MCF 10A (cell line): Measurements from ENCODE around the gene DLX5. TPM values are rescaled to one million over a fixed set of nuclear protein-coding genes. Genes with fewer than 3 reads are reported as not detected.

Source experiments
- BruUV-seq: library from RNA; stranded (reverse); fragments of 400-500 nt; replicated peaks from 2 replicates; lab custom pipeline; 2021; lab: Mats Ljungman, UMichigan
- CTCF ChIA-PET: fragments of 300-600 bp; sonication (Branson Sonifier 250); formaldehyde crosslinking; extraction: SDS; loops from one replicate; lab custom pipeline; 2021; ENCODE audit warnings: antibody characterized with exemption, inconsistent platforms; lab: Yijun Ruan, JAX
- POLR2A ChIA-PET: fragments of 300-600, 350-650 bp; sonication (Branson Sonifier 250); formaldehyde crosslinking; extraction: SDS; loops from one replicate; lab custom pipeline; 2020; ENCODE audit warnings: antibody characterized with exemption, inconsistent platforms; lab: Yijun Ruan, JAX
- DNase-seq: peaks from one replicate; pipeline ENCODE4 v3.0.0-alpha.2; 2018; ENCODE audit not compliant: unreplicated experiment
- H3K27ac Mint-ChIP-seq: one replicate; pipeline ENCODE4 v1.8.0; 2022; ENCODE audit warnings: mild to moderate bottlenecking, low read depth, mixed read lengths; ENCODE audit not compliant: unreplicated experiment
- H3K27me3 Mint-ChIP-seq: one replicate; pipeline ENCODE4 v1.8.0; 2022; ENCODE audit warnings: mixed read lengths; ENCODE audit not compliant: insufficient read depth, unreplicated experiment
- H3K36me3 Mint-ChIP-seq: one replicate; pipeline ENCODE4 v1.8.0; 2022; ENCODE audit warnings: mild to moderate bottlenecking, moderate library complexity, mixed read lengths; ENCODE audit not compliant: insufficient read depth, unreplicated experiment
- H3K4me1 Mint-ChIP-seq: one replicate; pipeline ENCODE4 v1.8.0; 2022; ENCODE audit warnings: mixed read lengths; ENCODE audit not compliant: insufficient read depth, unreplicated experiment
- H3K4me3 Mint-ChIP-seq: one replicate; pipeline ENCODE4 v1.8.0; 2022; ENCODE audit warnings: mild to moderate bottlenecking, moderate library complexity, mixed read lengths; ENCODE audit not compliant: unreplicated experiment
- H3K9me3 Mint-ChIP-seq: one replicate; pipeline ENCODE4 v1.8.0; 2022; ENCODE audit warnings: mixed read lengths; ENCODE audit not compliant: unreplicated experiment
- intact Hi-C: fragments of 100-400 bp; cut with micrococcal nuclease; formaldehyde crosslinking; loops from 2 replicates; pipeline ENCODE4 v1.14.1; 2022
- total RNA-seq: library from RNA; stranded (reverse); gene quantifications from 2 replicates; pipeline ENCODE4 v1.2.3, GENCODE V29; 2022
- TF ChIP-seq, protein P1 (sequence below): fragments of 200-600 bp; IDR thresholded peaks from one replicate; pipeline ENCODE4 v1.8.0; 2022; ENCODE audit warnings: antibody characterized with exemption, mild to moderate bottlenecking; ENCODE audit not compliant: unreplicated experiment

Gene DLX5
- total RNA-seq, 1 experiment from 2014 or later: not detected

DNA sequence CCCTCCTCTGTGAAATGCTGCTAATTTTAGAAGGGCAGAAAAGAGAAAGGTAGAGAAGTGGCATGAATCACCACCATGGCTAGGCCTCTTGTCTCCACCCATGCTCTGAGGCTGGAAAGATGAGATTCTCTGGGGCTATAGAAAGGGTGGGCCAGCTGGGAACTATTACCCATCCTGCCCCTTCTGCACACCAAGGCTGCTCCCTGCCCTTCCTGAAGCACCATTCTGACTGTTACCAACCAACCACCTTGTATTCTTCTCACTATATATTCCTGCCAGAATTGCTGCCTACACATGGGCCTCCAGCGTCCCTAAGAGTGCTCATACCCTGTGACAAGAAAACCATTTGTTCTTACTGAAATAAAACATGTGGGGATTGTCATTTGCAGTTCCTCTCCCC, 30.7 kb downstream of the DLX5 start:
- Mint-ChIP-seq H3K4me1 (no peaks in the 10 kb centered on the region), H3K36me3 (no peaks in the 10 kb centered on the region), H3K9me3 (no peaks in the 10 kb centered on the region), H3K27me3 (peaks cover 79% of the 10 kb centered on the region), H3K4me3 (no peak overlapping the region), H3K27ac (no peak overlapping the region)
- CTCF ChIA-PET: interaction anchor here (0.6 to 1.1 kb wide), 3 partner anchors 9 to 34 kb away, joined by 3 read pairs; no protein-coding TSS in a partner anchor
- POLR2A ChIA-PET: no interaction called here
- intact Hi-C loops: no loop called here
- no peak for DNase-seq
- BruUV-seq: no TSS peak
- TF ChIP-seq, protein P1, sequence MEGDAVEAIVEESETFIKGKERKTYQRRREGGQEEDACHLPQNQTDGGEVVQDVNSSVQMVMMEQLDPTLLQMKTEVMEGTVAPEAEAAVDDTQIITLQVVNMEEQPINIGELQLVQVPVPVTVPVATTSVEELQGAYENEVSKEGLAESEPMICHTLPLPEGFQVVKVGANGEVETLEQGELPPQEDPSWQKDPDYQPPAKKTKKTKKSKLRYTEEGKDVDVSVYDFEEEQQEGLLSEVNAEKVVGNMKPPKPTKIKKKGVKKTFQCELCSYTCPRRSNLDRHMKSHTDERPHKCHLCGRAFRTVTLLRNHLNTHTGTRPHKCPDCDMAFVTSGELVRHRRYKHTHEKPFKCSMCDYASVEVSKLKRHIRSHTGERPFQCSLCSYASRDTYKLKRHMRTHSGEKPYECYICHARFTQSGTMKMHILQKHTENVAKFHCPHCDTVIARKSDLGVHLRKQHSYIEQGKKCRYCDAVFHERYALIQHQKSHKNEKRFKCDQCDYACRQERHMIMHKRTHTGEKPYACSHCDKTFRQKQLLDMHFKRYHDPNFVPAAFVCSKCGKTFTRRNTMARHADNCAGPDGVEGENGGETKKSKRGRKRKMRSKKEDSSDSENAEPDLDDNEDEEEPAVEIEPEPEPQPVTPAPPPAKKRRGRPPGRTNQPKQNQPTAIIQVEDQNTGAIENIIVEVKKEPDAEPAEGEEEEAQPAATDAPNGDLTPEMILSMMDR: no peak

DNA sequence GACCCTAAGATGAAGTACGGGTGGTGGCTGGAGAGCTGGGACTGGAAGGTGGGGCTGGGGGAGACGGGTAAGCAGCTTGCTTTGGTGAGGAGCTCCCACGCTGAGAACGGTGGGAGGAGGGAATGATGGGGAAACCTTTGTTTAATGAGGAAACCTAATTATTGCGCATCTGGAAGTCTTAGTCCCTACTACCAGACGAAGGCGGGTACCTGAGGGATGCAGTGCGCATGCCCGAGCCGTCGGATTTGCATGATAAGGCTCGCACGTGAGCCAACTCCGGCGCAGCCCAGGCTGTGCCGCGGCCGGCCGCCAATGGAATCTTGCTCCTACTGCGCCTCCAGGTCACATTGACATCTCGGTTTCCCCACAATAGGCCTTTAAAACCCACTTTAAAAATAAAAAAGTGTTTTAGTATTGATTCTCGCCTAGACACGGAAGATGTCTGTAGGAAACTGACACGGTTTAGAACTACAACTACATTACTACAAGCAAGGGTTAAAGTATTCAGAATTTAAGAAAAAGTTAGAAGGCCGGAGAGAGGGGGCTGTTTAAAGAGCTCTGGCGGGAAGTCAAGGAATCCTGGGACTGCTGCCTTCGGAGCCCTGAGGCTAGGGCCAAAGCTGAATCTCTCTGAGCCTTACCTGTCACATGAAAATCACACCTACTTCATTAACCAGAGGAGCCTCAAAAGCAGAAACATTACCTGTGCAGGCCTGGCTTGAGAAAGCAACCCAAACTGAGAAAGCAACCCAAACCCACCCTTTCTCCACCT, 31.4 kb downstream of the DLX5 start:
- TF ChIP-seq, protein P1: no peak
- Mint-ChIP-seq H3K36me3 (no peaks in the 10 kb centered on the region), H3K9me3 (no peaks in the 10 kb centered on the region), H3K4me1 (no peaks in the 10 kb centered on the region), H3K27me3 (peaks cover 75% of the 10 kb centered on the region), H3K27ac (no peak overlapping the region), H3K4me3 (no peak overlapping the region)
- DNase-seq: no peak
- intact Hi-C loops: no loop called here
- CTCF ChIA-PET: interaction anchor here (0.6 to 1.1 kb wide), 4 partner anchors 8 to 34 kb away, joined by 3 to 10 read pairs (median 3); no protein-coding TSS in a partner anchor
- POLR2A ChIA-PET: no interaction called here
- BruUV-seq: no TSS peak

DNA sequence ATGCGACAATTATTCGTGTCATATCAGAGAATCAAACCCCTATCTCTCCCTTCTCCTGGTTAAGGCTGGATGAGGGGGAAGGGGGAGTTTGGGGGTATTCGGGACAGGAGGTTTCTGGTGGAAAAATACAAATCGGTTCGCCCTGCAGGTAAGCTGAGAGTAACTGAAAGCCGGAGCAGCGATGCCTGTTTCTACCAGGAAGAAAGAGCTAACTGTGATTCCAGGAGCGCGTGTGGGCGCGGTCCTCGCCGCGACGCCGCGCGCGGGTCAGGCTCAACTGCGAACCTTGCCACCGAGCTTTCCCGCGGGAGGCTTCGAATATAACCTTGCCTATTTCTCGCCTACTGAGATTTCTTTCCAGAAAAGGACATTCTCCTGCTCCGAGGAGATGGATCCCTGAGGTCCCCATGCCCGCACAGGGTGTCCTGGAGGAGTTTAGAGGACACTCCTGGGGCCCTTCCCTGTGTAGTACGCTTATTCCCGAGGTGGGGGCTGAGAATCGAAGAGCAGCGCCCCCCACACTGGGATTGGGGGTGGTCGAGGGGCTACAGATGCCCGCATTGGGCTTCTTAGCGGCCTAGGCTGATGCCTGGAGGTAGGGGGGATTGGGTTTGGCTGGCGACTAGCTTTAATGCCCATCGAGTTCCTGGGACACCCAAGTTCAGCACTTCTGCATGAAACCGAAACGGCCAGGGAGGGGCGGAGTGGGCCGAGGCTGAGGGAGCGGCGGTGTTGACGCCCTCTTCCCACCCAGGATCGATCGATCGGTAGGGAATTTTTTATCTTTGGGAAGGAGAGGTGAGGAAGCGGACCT, 32.2 kb downstream of the DLX5 start:
- Mint-ChIP-seq H3K4me3 (no peak overlapping the region), H3K27ac (no peak overlapping the region), H3K9me3 (no peaks in the 10 kb centered on the region), H3K36me3 (no peaks in the 10 kb centered on the region), H3K27me3 (peaks cover 67% of the 10 kb centered on the region), H3K4me1 (no peaks in the 10 kb centered on the region)
- intact Hi-C loops: no loop called here
- TF ChIP-seq, protein P1: no peak
- no TSS peak for BruUV-seq
- no peak for DNase-seq
- POLR2A ChIA-PET: no interaction called here
- CTCF ChIA-PET: interaction anchor here (0.6 to 1.1 kb wide), 2 partner anchors 35 to 1177 kb away, joined by 3 to 10 read pairs; no protein-coding TSS in a partner anchor
